BJ (cell line): Measurements from ENCODE around the gene AZU1. TPM values are rescaled to one million over a fixed set of nuclear protein-coding genes. Genes with fewer than 3 reads are reported as not detected.
"Not testable (repeated sequence)": the region's sequence is repeated elsewhere in the genome, so short reads cannot be mapped to it uniquely, and the experiment has no call there.

Experiments used
- CTCF ChIA-PET: fragments of 350-600 bp; formaldehyde crosslinking; extraction: SDS; loops from one replicate; lab custom pipeline; 2021; ENCODE audit warnings: antibody characterized with exemption, inconsistent platforms; lab: Yijun Ruan, JAX
- POLR2A ChIA-PET: fragments of 300-600 bp; sonication (Branson Sonifier 250); formaldehyde crosslinking; extraction: SDS; loops from one replicate; lab custom pipeline; 2021; ENCODE audit warnings: antibody characterized with exemption; lab: Charles Lee
- DNase-seq: peaks from one replicate; pipeline ENCODE4 v3.0.0-alpha.2; 2011; ENCODE audit warnings: low read depth
- H3K27me3 ChIP-seq: 2 replicates; pipeline ENCODE4 v1.6.0; 2011; ENCODE audit warnings: low read length; ENCODE audit not compliant: control insufficient read depth, insufficient read depth
- H3K36me3 ChIP-seq: 2 replicates; pipeline ENCODE4 v1.5.1; 2011; ENCODE audit warnings: low read length; ENCODE audit not compliant: control insufficient read depth, insufficient read depth
- H3K4me3 ChIP-seq: 2 replicates; pipeline ENCODE4 v1.5.1; 2011; ENCODE audit warnings: low read depth, mild to moderate bottlenecking, control low read depth, low read length
- CTCF ChIP-seq: IDR thresholded peaks from 2 replicates; pipeline ENCODE4 v1.5.1; 2011; ENCODE audit warnings: low read depth, mild to moderate bottlenecking, control low read depth, inconsistent platforms, low read length, moderate library complexity; ENCODE audit not compliant: insufficient read depth
- polyA plus RNA-seq: library from polyadenylated mRNA; depleted of rRNA; stranded (reverse); fragments of >200 nt; gene quantifications from 2 replicates; pipeline ENCODE4 v1.2.3, GENCODE V29; 2011

Gene AZU1
- polyA plus RNA-seq, 1 experiment: 0.07 TPM

- CTCF ChIA-PET: no interaction called here
- H3K36me3 ChIP-seq: no peaks in the 10 kb centered on the region
- H3K4me3 ChIP-seq: no peak overlapping the region
- no peaks in the 10 kb centered on the region for H3K27me3 ChIP-seq
- no peak for TF ChIP-seq CTCF
- POLR2A ChIA-PET: no interaction called here
- DNase-seq: no peak
Observed at GRCh38 chr19:831407-832369, 4.1 kb downstream of the AZU1 start.

- ChIA-PET CTCF (interaction anchor here (0.6 to 1.3 kb wide), 2 partner anchors 9 to 22 kb away, joined by 3 read pairs; no protein-coding TSS in a partner anchor), POLR2A (no interaction called here)
- no peak for TF ChIP-seq CTCF
- Histone ChIP-seq H3K27me3 (peaks cover 3% of the 10 kb centered on the region; the same call in 1 of the 2 replicates), H3K4me3 (no peak overlapping the region), H3K36me3 (no peaks in the 10 kb centered on the region)
- DNase-seq: no peak
Observed at GRCh38 chr19:834216-834615, 6.6 kb downstream of the AZU1 start.

- Histone ChIP-seq H3K27me3 (peaks cover 3% of the 10 kb centered on the region; the same call in 1 of the 2 replicates), H3K4me3 (no peak overlapping the region), H3K36me3 (no peaks in the 10 kb centered on the region)
- POLR2A ChIA-PET: no interaction called here
- TF ChIP-seq CTCF: no peak
- DNase-seq: no peak
- CTCF ChIA-PET: interaction anchor here (0.7 kb wide), 1 partner anchor 33 kb away, joined by 3 read pairs; no protein-coding TSS in a partner anchor
Observed at GRCh38 chr19:835210-835810, 7.7 kb downstream of the AZU1 start.

GRCh38 chr19:840519-841206 is 13.0 kb downstream of the AZU1 start, which contains the start of gene PRTN3:
PRTN3 (plus strand) TSS chr19:840999; CDS start chr19:841009, 10 bp downstream.
- peaks cover 10% of the 10 kb centered on the region for H3K27me3 ChIP-seq
- no peaks in the 10 kb centered on the region for H3K36me3 ChIP-seq
- H3K4me3 ChIP-seq: no peak within 1 kb of the TSS
- ChIA-PET CTCF (interaction anchor here (2.5 kb wide), 1 partner anchor 16 kb away, joined by 8 read pairs; no protein-coding TSS in a partner anchor), POLR2A (no interaction called here)
- no peak for TF ChIP-seq CTCF
- no peak for DNase-seq

- CTCF ChIA-PET: interaction anchor here (2.5 kb wide), 1 partner anchor 14 kb away, joined by 8 read pairs; no protein-coding TSS in a partner anchor
- H3K4me3 ChIP-seq, H3K36me3 ChIP-seq, DNase-seq: not testable (repeated sequence)
- H3K27me3 ChIP-seq: peaks cover 12% of the 10 kb centered on the region
- POLR2A ChIA-PET: interaction anchor here (0.6 kb wide), 1 partner anchor 33 kb away, joined by 16 read pairs; no protein-coding TSS in a partner anchor
Observed at GRCh38 chr19:842802-843179, 15.2 kb downstream of the AZU1 start.
